ENCODE measurements around the gene CD300E.
A peak's percentile ranks its signal among the peaks of the same experiment; 100 is the strongest.
"Not testable (repeated sequence)": the region's sequence is repeated elsewhere in the genome, so short reads cannot be mapped to it uniquely, and the experiment has no call there.

CD300E gene

GRCh38 chr17:74578979-74579378, 44.6 kb downstream of the CD300E start:
- no peak for DNase-seq (ENCODE audit: low read depth)
- H3K4me3 ChIP-seq (ENCODE audit: low read length): no peak overlapping the region
- no peak for TF ChIP-seq CTCF (conservative IDR thresholded peaks at IDR 0.05; ENCODE audit: low read depth, low read length)

GRCh38 chr17:74574489-74575142, 48.9 kb downstream of the CD300E start:
- no peak overlapping the region for H3K4me3 ChIP-seq (ENCODE audit: low read length)
- TF ChIP-seq CTCF (conservative IDR thresholded peaks at IDR 0.05; ENCODE audit: low read depth, low read length): no peak
- DNase-seq (ENCODE audit: low read depth): no peak

- DNase-seq (ENCODE audit: low read depth); H3K4me3 ChIP-seq (ENCODE audit: low read length): not testable (repeated sequence)
Observed at GRCh38 chr17:74573635-74574034, 49.9 kb downstream of the CD300E start.

- no peak for DNase-seq (ENCODE audit: low read depth)
- H3K4me3 ChIP-seq (ENCODE audit: low read length): no peak overlapping the region
- no peak for TF ChIP-seq CTCF (conservative IDR thresholded peaks at IDR 0.05; ENCODE audit: low read depth, low read length)
Observed at GRCh38 chr17:74573169-74573568, 50.4 kb downstream of the CD300E start.

GRCh38 chr17:74571621-74572270, 51.8 kb downstream of the CD300E start:
- DNase-seq (ENCODE audit: low read depth): no peak
- no peak overlapping the region for H3K4me3 ChIP-seq (ENCODE audit: low read length)
- no peak for TF ChIP-seq CTCF (conservative IDR thresholded peaks at IDR 0.05; ENCODE audit: low read depth, low read length)

- TF ChIP-seq CTCF (conservative IDR thresholded peaks at IDR 0.05; ENCODE audit: low read depth, low read length): no peak
- DNase-seq (ENCODE audit: low read depth): peak; percentile 100
- no peak overlapping the region for H3K4me3 ChIP-seq (ENCODE audit: low read length)
Observed at GRCh38 chr17:74569020-74570003, 54.2 kb downstream of the CD300E start.

GRCh38 chr17:74568106-74568873, 55.2 kb downstream of the CD300E start:
- no peak for TF ChIP-seq CTCF (conservative IDR thresholded peaks at IDR 0.05; ENCODE audit: low read depth, low read length)
- DNase-seq (ENCODE audit: low read depth): no peak
- no peak overlapping the region for H3K4me3 ChIP-seq (ENCODE audit: low read length)
